GM12878 (cell line): Measurements from ENCODE around the gene PRKCE. TPM values are rescaled to one million over a fixed set of nuclear protein-coding genes. Genes with fewer than 3 reads are reported as not detected.

ENCODE experiments used
- ATAC-seq: fragments of 200-7000 bp; cut with Tn5 transposase; 3 replicates; pipeline ENCODE4 v1.9.1; 2020; ENCODE audit warnings: mild to moderate bottlenecking, moderate library complexity
- BruUV-seq: library from RNA; stranded (reverse); fragments of 400-500 nt; replicated peaks from 2 replicates; lab custom pipeline; 2021; lab: Mats Ljungman, UMichigan
- CTCF ChIA-PET: fragments of 300-600 bp; sonication (Branson Sonifier 250); formaldehyde crosslinking; extraction: SDS; loops from one replicate; lab custom pipeline; 2021; ENCODE audit warnings: inconsistent platforms; lab: Yijun Ruan, JAX
- POLR2A ChIA-PET: fragments of 350-600 bp; formaldehyde crosslinking; extraction: SDS; loops from one replicate; lab custom pipeline; 2021; ENCODE audit warnings: inconsistent platforms; lab: Charles Lee
- RAD21 ChIA-PET: fragments of 300-600 bp; sonication (Branson Sonifier 250); formaldehyde crosslinking; loops from one replicate; lab custom pipeline; 2023; ENCODE audit warnings: antibody characterized with exemption; ENCODE audit not compliant: unreplicated experiment; lab: Charles Lee
- SMC1A ChIA-PET: fragments of 300-600 bp; sonication (Branson Sonifier 250); formaldehyde crosslinking; loops from one replicate; lab custom pipeline; 2023; ENCODE audit not compliant: unreplicated experiment, uncharacterized antibody; lab: Charles Lee
- DNase-seq: peaks from one replicate; pipeline ENCODE4 v3.0.0-alpha.2; 2011; ENCODE audit warnings: low read depth, low spot score
- FAIRE-seq: peaks from 3 replicates; lab custom pipeline; 2011; peaks lifted over from hg19 to GRCh38; lab: Jason Lieb, UNC
- H2AFZ ChIP-seq: 2 replicates; pipeline ENCODE4 v1.6.0; 2011; ENCODE audit warnings: low read depth, low read length, control low read depth; ENCODE audit not compliant: control insufficient read depth
- H3K27ac ChIP-seq: 2 replicates; pipeline ENCODE4 v1.5.1; 2011; ENCODE audit warnings: control low read depth; ENCODE audit not compliant: control insufficient read depth, insufficient read depth
- H3K27me3 ChIP-seq, 2 experiments: replicated peaks in 1 of 2; 2 replicates each; pipeline versions ENCODE4 v1.6.0 to v1.6.1; 2011; ENCODE audit warnings: low read length in 1 of 2; ENCODE audit not compliant: control insufficient read depth in 2 of 2, insufficient read depth in 2 of 2
- H3K36me3 ChIP-seq, 2 experiments: 2 replicates each; pipeline ENCODE4 v1.5.1; 2011; ENCODE audit warnings: low read length in 1 of 2; ENCODE audit not compliant: control insufficient read depth in 2 of 2, insufficient read depth in 2 of 2
- H3K4me1 ChIP-seq: 2 replicates; pipeline ENCODE4 v1.6.1; 2011; ENCODE audit warnings: mild to moderate bottlenecking, low read length, moderate library complexity, mixed read lengths; ENCODE audit not compliant: control insufficient read depth, insufficient read depth
- H3K4me2 ChIP-seq: 2 replicates; pipeline ENCODE4 v1.6.0; 2011; ENCODE audit warnings: control low read depth; ENCODE audit not compliant: control insufficient read depth, insufficient read depth
- H3K4me3 ChIP-seq: fragments of 200-600 bp; sonication (generic); 2 replicates; pipeline ENCODE4 v1.5.1; 2016
- H3K79me2 ChIP-seq: 2 replicates; pipeline ENCODE4 v1.6.0; 2011; ENCODE audit warnings: low read length; ENCODE audit not compliant: control insufficient read depth, insufficient read depth
- H3K9ac ChIP-seq: 2 replicates; pipeline ENCODE4 v1.8.0; 2011; ENCODE audit warnings: low read length, control low read depth, mixed read lengths; ENCODE audit not compliant: control insufficient read depth, insufficient read depth
- H3K9me3 ChIP-seq: replicated peaks from 3 replicates; pipeline ENCODE4 v1.5.1; 2011; ENCODE audit warnings: mild to moderate bottlenecking, low read length; ENCODE audit not compliant: control insufficient read depth, insufficient read depth
- H4K20me1 ChIP-seq: 2 replicates; pipeline ENCODE4 v1.6.0; 2011; ENCODE audit not compliant: control insufficient read depth, insufficient read depth
- CBX3 ChIP-seq: fragments of 200-600 bp; sonication (generic); IDR thresholded peaks from 2 replicates; pipeline ENCODE4 v1.6.1; 2016; ENCODE audit warnings: low read depth, borderline replicate concordance
- ELK1 ChIP-seq: IDR thresholded peaks from 2 replicates; pipeline ENCODE4 v1.6.1; 2012; ENCODE audit warnings: low read depth, low read length, improper control_type of control experiment
- FOS ChIP-seq: IDR thresholded peaks from 3 replicates; pipeline ENCODE4 v1.6.1; 2011; ENCODE audit warnings: borderline replicate concordance; ENCODE audit not compliant: insufficient read length; ENCODE audit errors: extremely low read depth
- FOXK2 ChIP-seq: fragments of 450-650 bp; IDR thresholded peaks from 2 replicates; pipeline ENCODE4 v1.6.1; 2017; ENCODE audit warnings: mild to moderate bottlenecking, moderate library complexity
- MEF2B ChIP-seq: fragments of 450-650 bp; IDR thresholded peaks from 2 replicates; pipeline ENCODE4 v1.6.1; 2018; ENCODE audit warnings: mild to moderate bottlenecking, moderate library complexity; ENCODE audit not compliant: partially characterized antibody, poor library complexity, severe bottlenecking
- MTA2 ChIP-seq: fragments of 450-650 bp; IDR thresholded peaks from 2 replicates; pipeline ENCODE4 v1.6.1; 2016; ENCODE audit warnings: low read depth, mild to moderate bottlenecking, moderate library complexity
- NFYB ChIP-seq: IDR thresholded peaks from 2 replicates; pipeline ENCODE4 v1.6.1; 2011; ENCODE audit warnings: low read depth, mild to moderate bottlenecking, low read length, improper control_type of control experiment, moderate library complexity; ENCODE audit not compliant: insufficient read depth
- PAX5 ChIP-seq: IDR thresholded peaks from 2 replicates; pipeline ENCODE4 v1.6.1; 2011; ENCODE audit warnings: low read depth, low read length, borderline replicate concordance
- PAX8 ChIP-seq: fragments of 450-650 bp; IDR thresholded peaks from 2 replicates; pipeline ENCODE4 v1.6.1; 2017; ENCODE audit warnings: mild to moderate bottlenecking, moderate library complexity
- SPI1 ChIP-seq: IDR thresholded peaks from 2 replicates; pipeline ENCODE4 v1.6.1; 2011; ENCODE audit warnings: low read depth, mild to moderate bottlenecking, low read length, moderate library complexity, borderline replicate concordance; ENCODE audit not compliant: insufficient read depth
- SREBF2 ChIP-seq: IDR thresholded peaks from 2 replicates; pipeline ENCODE4 v1.6.1; 2012; ENCODE audit warnings: mild to moderate bottlenecking, low read length
- ZSCAN29 ChIP-seq: fragments of 450-650 bp; IDR thresholded peaks from 2 replicates; pipeline ENCODE4 v1.6.1; 2017; ENCODE audit warnings: mild to moderate bottlenecking, moderate library complexity
- WGBS: methylation state at CpG from one replicate; pipeline ENCODE4 v1.1.6; 2016; ENCODE audit warnings: low lambda C conversion rate; ENCODE audit not compliant: insufficient replicate concordance, insufficient coverage; ENCODE audit errors: missing lambda C conversion rate; 5-methylcytosine and 5-hydroxymethylcytosine counted together
- in situ Hi-C: fragments of 300-500 bp; cut with MboI; formaldehyde crosslinking; loops from 9 replicates; pipeline ENCODE4 v1.14.3; 2018; ENCODE audit warnings: mixed read lengths
- intact Hi-C: fragments of 100-400 bp; cut with micrococcal nuclease; formaldehyde crosslinking; loops from one replicate; pipeline ENCODE4 v1.14.2; 2022; ENCODE audit not compliant: unreplicated experiment
- polyA plus RNA-seq, 11 experiments: library from polyadenylated mRNA; depleted of rRNA in 4 of 11; unstranded in 6 of 11; stranded (reverse) in 5 of 11; fragments of >200 nt; fragmentation: Nextera tagmentation in 4 of 11; fragmentation: Illumina TruSeq in 1 of 11; extraction: Ambion mirVana in 4 of 11; extraction: Trizol in 1 of 11; gene quantifications; 1 replicate in 1 of 11; 2 replicates in 10 of 11; pipeline versions ENCODE4 v1.2.1 to v1.2.3, GENCODE V29; 2011 to 2016; ENCODE audit warnings: inconsistent platforms in 2 of 11, missing spikeins in 2 of 11, low read depth in 1 of 11
- total RNA-seq, 4 experiments: library from RNA; depleted of rRNA in 3 of 4; stranded (reverse); fragments of >200 nt in 3 of 4; fragmentation: Illumina TruSeq in 1 of 4; extraction: Trizol in 1 of 4; gene quantifications; 2 replicates each; pipeline versions ENCODE4 v1.2.1 to v1.2.3, GENCODE V29; 2013 to 2021

PRKCE gene
- total and polyA plus RNA-seq, 10 of the 15 experiments (the other 5 are each of a cell fraction or from before 2014, with no cell fraction given), result 2.6 to 28.2 (median 11.3) TPM

- no peaks in the 10 kb centered on the region for H4K20me1 ChIP-seq
- no peak for ATAC-seq
- CTCF ChIA-PET, result no interaction called here
- H3K4me2 ChIP-seq, result no peak overlapping the region
- no peaks in the 10 kb centered on the region for H3K27me3 ChIP-seq
- H3K27ac ChIP-seq, result no peak overlapping the region
- no peak for FAIRE-seq
- peaks cover 4% of the 10 kb centered on the region in 2 experiments; a peak in 3 of 4 replicates for H3K36me3 ChIP-seq
- no TSS peak for BruUV-seq
- RAD21 ChIA-PET, result no interaction called here
- intact Hi-C loops, result no loop called here
- POLR2A ChIA-PET, result interaction anchor here (0.6 kb wide), 1 partner anchor 27 kb away, joined by 5 read pairs; no protein-coding TSS in a partner anchor
- H3K9me3 ChIP-seq, result no peaks in the 10 kb centered on the region
- DNase-seq, result no peak
- SMC1A ChIA-PET, result no interaction called here
- H2AFZ ChIP-seq, result no peak overlapping the region
- 67% methylated on average over 7 of the region's 7 CpGs for whole genome bisulfite sequencing
- peaks cover 4% of the 10 kb centered on the region; the same call in 1 of the 2 replicates for H3K4me1 ChIP-seq
- in situ Hi-C loops, result no loop called here
- H3K9ac ChIP-seq, result no peak overlapping the region
- TF ChIP-seq NFYB (no peak), SREBF2 (no peak), MEF2B (no peak), ELK1 (no peak), ZSCAN29 (no peak), SPI1 (no peak), PAX8 (no peak), FOS (no peak), FOXK2 (no peak), PAX5 (no peak), CBX3 (no peak), MTA2 (no peak)
- TF ChIP-seq, all 136 proteins: peak for 0
- Histone ChIP-seq H3K4me3 (no peak overlapping the region), H3K79me2 (no peaks in the 10 kb centered on the region)
Measured at GRCh38 chr2:45983213-45983612, 331.7 kb downstream of the PRKCE start.
